Large intestine (tissue), 3 donors: ENCODE results near the gene PTPN14. TPM values are rescaled to one million over a fixed set of nuclear protein-coding genes. Genes with fewer than 3 reads are reported as not detected.

ENCODE experiments used
- DNase-seq, 2 donors: peaks; one replicate each; pipeline versions ENCODE4 v3.0.0 to v3.0.0-alpha.2; 2013
- H3K27ac ChIP-seq: one replicate; pipeline ENCODE4 v1.5.1; 2013; ENCODE audit warnings: low read length
- H3K27me3 ChIP-seq: 2 replicates; pipeline ENCODE4 v1.6.1; 2013; ENCODE audit warnings: low read length; ENCODE audit not compliant: control insufficient read depth, insufficient read depth
- H3K36me3 ChIP-seq: 2 replicates; pipeline ENCODE4 v1.6.1; 2013; ENCODE audit warnings: low read length; ENCODE audit not compliant: control insufficient read depth, insufficient read depth
- H3K4me1 ChIP-seq: one replicate; pipeline ENCODE4 v1.6.1; 2013; ENCODE audit warnings: low read length; ENCODE audit not compliant: control insufficient read depth, insufficient read depth
- H3K4me3 ChIP-seq: one replicate; pipeline ENCODE4 v1.5.1; 2013; ENCODE audit warnings: low read length
- H3K9me3 ChIP-seq: one replicate; pipeline ENCODE4 v1.6.1; 2013; ENCODE audit warnings: mild to moderate bottlenecking, low read depth, low read length, moderate library complexity; ENCODE audit not compliant: control insufficient read depth
- WGBS: methylation state at CpG from one replicate; pipeline ENCODE4 v1.1.5; 2013; ENCODE audit warnings: low lambda C conversion rate; ENCODE audit not compliant: insufficient coverage; 5-methylcytosine and 5-hydroxymethylcytosine counted together
- polyA plus RNA-seq: library from polyadenylated mRNA; unstranded; fragments of 120-200 nt; gene quantifications from one replicate; pipeline ENCODE4 v1.2.1, GENCODE V29; 2013

Gene PTPN14
- polyA plus RNA-seq, 1 donor, result 10.2 TPM

DNA sequence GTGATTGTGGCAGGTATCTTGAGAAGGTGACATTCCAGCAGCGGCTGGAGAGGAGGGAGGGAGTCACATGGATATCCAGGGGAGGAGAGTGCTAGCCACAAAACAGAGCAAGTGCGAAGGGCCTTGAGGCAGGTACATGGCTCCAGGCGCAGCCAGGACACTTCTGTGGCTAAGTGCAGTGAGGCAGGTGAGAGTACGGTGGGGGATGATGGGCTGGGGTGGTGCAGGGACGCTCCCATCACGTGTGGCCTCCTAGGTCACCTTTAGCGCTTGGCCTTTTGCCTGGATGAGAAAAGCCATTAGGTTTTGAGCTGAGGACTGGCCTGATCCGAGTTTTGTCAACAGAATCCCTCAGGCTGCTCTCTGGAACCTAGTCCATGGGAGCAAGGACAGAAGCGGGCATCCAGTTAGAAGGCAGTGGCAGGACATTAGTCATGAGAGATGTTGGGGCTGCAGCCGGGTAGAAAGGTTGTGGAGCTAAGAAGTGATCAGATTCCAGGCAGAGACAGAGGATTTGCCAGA, 238.8 kb downstream of the PTPN14 start:
- Histone ChIP-seq H3K27ac (no peak overlapping the region), H3K9me3 (no peaks in the 10 kb centered on the region), H3K4me1 (no peaks in the 10 kb centered on the region), H3K36me3 (peaks cover 18% of the 10 kb centered on the region), H3K27me3 (no peaks in the 10 kb centered on the region), H3K4me3 (no peak overlapping the region)
- no CpG with 5 or more reads among the region's 10 CpGs for WGBS
- no peak for DNase-seq

DNA sequence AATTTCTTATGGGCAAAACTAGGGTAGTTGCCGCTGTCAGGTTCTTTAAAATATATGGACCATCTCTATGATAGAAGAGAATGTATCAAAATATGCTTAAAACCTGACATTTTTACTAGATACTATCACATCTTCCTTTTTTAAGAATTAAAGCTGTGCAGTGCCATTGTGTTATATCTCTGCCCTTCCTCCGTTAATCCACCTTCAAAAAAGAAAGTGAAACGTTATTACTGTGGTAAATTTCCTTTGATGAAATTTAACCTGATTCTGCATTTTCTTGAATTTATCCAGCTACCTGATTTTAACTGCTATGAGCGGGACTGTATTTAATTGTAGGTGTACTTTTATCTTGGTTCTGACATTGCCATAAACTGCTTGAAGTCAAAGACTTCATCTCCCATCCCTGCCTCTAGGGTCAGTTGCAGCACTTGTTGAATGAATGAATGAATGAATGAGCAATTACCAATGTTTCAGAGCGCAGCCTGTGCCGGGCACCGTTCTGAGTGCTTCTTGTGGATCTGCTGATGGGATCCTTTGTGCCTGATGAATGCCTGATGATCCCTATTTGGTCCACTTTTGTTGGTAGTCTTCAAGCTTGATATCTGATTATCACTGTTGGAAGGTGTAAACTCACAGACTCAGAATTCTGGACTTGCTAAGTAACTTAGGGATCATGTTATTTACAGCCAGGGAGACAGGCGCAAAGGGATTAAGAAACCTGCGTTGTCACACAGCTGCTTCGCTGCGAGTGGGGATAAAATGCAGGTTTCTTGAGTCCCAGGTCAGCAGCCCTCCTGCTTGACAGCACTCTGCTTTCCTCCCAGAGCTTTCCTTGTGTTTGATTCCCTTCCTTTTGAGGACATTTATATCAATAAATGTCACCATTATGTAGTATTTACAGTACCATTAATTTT, 240.4 kb downstream of the PTPN14 start:
- DNase-seq, result no peak
- Histone ChIP-seq H3K27ac (no peak overlapping the region), H3K36me3 (peaks cover 12% of the 10 kb centered on the region), H3K27me3 (no peaks in the 10 kb centered on the region), H3K4me3 (no peak overlapping the region), H3K4me1 (no peaks in the 10 kb centered on the region), H3K9me3 (no peaks in the 10 kb centered on the region)
- WGBS, result 82% methylated on average over 4 of the region's 11 CpGs

DNA sequence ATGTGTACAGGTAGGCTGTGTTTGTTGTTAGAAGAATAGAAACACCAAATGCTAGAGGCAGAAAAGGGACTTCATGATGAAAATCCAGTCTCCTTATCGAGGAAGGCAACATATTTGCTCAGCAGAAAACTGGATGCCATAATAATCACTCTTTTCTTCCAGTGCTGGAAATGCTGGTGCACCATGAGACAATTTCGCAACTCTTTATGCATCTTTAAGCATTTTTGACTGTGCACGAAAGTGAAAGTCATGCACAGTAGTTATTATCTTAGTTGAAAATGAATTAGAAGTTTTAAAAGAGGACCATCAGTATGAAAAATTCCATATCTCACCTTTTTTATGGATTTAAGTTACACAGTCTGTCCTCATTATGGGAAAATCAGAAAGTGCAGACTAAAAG, 241.4 kb downstream of the PTPN14 start:
- WGBS, result no CpG with 5 or more reads among the region's 3 CpGs
- H3K27me3 ChIP-seq, result no peaks in the 10 kb centered on the region
- peaks cover 2% of the 10 kb centered on the region for H3K36me3 ChIP-seq
- H3K9me3 ChIP-seq, result no peaks in the 10 kb centered on the region
- H3K27ac ChIP-seq, result no peak overlapping the region
- no peak overlapping the region for H3K4me3 ChIP-seq
- no peak for DNase-seq
- no peaks in the 10 kb centered on the region for H3K4me1 ChIP-seq

DNA sequence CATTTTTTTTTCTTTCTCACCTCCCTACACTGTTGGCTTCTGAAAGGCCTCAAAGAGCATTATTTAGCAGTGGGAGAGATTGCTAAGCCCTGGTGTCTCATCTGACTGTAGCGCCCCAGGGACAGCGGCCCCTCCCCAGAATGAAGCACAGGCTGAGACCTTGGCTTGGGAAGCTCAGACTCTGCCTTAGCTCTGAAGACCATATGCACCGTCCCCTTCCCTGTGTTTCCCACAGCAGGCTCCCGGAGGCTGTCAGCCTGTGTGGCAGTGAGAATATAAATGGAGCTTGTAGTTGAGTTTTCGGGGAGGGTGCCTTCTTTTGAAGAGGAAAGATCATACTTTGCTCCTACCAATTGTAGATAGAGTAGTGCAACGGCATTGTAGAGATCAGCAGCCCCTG, 245.1 kb downstream of the PTPN14 start:
- no peak overlapping the region for H3K27ac ChIP-seq
- peaks cover 2% of the 10 kb centered on the region for H3K9me3 ChIP-seq
- DNase-seq, result no peak
- no peak overlapping the region for H3K4me3 ChIP-seq
- H3K36me3 ChIP-seq, result no peaks in the 10 kb centered on the region
- no peaks in the 10 kb centered on the region for H3K27me3 ChIP-seq
- no peaks in the 10 kb centered on the region for H3K4me1 ChIP-seq
- WGBS, result no CpG with 5 or more reads among the region's 6 CpGs

DNA sequence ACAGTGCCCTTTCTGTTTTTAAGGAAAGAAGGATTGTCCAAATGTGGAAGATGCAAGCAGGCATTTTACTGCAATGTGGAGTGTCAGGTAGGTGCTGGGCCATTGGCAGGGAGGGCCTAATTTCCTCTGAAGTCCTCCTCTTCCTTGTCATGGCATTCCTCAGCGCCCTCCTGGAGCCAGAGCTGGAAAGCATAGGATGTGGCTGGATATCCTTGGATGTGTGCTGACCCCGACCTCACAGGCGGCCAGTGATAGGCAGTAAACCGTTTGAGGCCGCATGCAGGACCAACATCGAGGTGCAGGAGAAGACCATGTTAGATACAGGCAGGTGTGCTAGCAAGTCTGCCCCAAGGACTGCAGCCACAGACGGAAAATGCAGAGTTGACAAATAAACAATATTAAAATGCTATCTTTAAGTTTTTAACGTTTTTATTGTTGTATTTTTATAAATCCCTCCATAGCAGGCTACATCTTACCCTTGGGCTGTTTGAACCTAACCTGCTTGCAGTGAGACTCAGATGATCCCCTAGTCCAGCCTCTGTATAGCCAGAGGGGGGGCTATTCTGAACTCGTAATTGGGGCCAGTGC, 246.1 kb downstream of the PTPN14 start:
- WGBS, result 94% methylated on average over 2 of the region's 9 CpGs
- Histone ChIP-seq H3K27me3 (no peaks in the 10 kb centered on the region), H3K27ac (no peak overlapping the region), H3K4me1 (no peaks in the 10 kb centered on the region), H3K36me3 (no peaks in the 10 kb centered on the region), H3K9me3 (peaks cover 2% of the 10 kb centered on the region), H3K4me3 (no peak overlapping the region)
- no peak for DNase-seq

DNA sequence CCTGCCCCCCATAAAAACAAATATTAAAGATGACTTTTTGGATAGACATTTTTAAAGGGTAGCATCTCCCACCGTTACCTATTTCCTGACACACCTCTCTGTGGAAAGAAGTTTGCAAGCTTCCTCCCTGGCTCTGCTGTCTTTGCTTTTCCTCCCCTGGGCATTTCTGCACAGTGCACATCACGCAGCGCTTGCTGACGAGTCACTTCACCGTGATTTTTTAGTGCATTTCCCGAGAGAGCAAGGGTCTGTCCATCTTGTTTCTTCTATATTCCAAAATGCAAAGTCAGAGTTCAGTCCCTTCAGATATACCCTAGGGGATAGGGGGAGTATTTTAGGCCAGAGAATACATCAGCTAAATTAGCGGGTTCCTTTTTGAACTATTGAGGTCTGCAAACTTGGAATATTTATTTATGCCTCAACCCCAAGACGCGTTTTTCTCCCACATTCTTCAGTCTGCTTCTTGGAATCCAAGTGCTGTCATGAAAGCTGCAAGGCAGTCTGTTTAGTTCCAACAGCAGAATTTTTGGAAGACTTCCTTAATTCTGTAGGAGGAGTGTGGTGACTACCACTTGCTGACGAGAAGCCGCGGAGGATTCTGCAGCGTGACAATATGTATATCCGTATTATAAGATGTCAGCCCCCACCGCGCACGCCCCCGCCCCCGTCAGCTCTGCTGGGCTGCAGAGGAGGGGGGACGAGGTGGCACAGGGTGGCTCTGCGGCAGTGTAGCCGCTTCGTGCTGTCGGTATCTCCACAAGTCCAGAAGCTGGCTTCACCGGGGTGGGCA, 248.1 kb downstream of the PTPN14 start:
- Histone ChIP-seq H3K9me3 (peaks cover 2% of the 10 kb centered on the region), H3K4me1 (no peaks in the 10 kb centered on the region), H3K4me3 (no peak overlapping the region), H3K36me3 (no peaks in the 10 kb centered on the region), H3K27ac (no peak overlapping the region), H3K27me3 (no peaks in the 10 kb centered on the region)
- DNase-seq, result no peak
- no CpG with 5 or more reads among the region's 25 CpGs for WGBS

DNA sequence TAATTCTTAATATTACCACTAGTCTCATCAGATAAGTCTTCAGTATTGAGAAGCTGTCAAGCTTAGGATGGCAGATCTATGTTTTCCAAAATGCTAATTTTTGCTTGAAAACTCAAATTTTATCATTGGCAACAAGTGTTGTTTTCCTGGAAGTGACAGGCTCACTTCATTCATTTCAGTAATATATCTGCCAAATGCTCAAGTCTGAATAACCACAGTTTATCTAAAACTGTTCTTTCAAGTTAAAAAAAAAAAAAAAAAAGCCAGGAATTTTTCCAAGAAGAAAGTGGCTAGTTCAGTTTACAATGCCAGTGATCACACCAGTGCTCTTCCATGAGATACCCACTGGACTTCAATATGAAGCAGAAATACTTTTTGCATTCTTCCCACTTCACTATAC, 249.9 kb downstream of the PTPN14 start:
- no peak for DNase-seq
- Histone ChIP-seq H3K4me1 (no peaks in the 10 kb centered on the region), H3K36me3 (no peaks in the 10 kb centered on the region), H3K9me3 (peaks cover 2% of the 10 kb centered on the region), H3K27ac (no peak overlapping the region), H3K27me3 (no peaks in the 10 kb centered on the region), H3K4me3 (no peak overlapping the region)

DNA sequence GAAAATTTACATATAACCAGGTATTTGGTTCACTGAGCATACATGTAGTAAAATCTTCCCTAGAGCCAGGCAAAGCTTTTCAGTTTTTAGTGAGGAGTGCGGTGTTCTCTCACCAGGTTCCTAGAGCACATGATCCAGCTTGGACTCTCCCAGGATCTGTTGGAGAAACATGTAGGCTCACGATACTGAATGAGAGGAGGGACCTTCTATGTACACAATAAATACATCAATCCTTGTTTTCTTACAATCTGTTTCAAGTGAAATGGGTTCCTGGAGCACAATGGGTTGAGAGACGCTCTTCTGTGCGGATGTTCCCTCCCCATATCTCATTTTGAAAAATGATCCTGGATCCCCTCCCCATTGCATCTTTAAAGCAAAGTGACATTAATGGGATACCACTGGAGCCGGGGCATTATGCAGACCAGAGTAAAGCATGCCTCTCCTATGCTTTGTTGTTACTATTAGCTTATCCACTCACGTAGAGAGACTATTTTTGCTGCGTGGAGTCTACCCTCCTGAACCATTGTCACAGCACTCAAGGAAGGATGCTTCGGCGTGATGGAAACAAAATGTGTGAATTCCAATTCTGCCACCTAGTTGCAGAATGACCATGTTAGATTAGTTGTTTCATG, 251.1 kb downstream of the PTPN14 start:
- Histone ChIP-seq H3K27ac (no peak overlapping the region), H3K36me3 (no peaks in the 10 kb centered on the region), H3K4me1 (no peaks in the 10 kb centered on the region), H3K4me3 (no peak overlapping the region), H3K9me3 (peaks cover 2% of the 10 kb centered on the region), H3K27me3 (no peaks in the 10 kb centered on the region)
- WGBS, result 100% methylated on average over 1 of the region's 9 CpGs
- no peak for DNase-seq
